PC-3 (cell line): Measurements from ENCODE around the gene NOXA1. TPM values are rescaled to one million over a fixed set of nuclear protein-coding genes. Genes with fewer than 3 reads are reported as not detected.

Experiments
- ATAC-seq: fragments of 200-7000 bp; cut with Tn5 transposase; 2 replicates; pipeline ENCODE4 v1.9.1; 2020; ENCODE audit warnings: mild to moderate bottlenecking, moderate library complexity
- BruUV-seq: library from RNA; stranded (reverse); fragments of 400-500 nt; replicated peaks from 2 replicates; lab custom pipeline; 2021; lab: Mats Ljungman, UMichigan
- CTCF ChIA-PET: fragments of 300-600 bp; sonication (Branson Sonifier 250); formaldehyde crosslinking; loops from one replicate; lab custom pipeline; 2022; ENCODE audit warnings: antibody characterized with exemption; lab: Charles Lee
- POLR2A ChIA-PET: fragments of 300-600 bp; sonication (Branson Sonifier 250); formaldehyde crosslinking; loops from one replicate; lab custom pipeline; 2022; ENCODE audit warnings: antibody characterized with exemption; ENCODE audit not compliant: unreplicated experiment; lab: Charles Lee
- DNase-seq: peaks from one replicate; pipeline ENCODE4 v3.0.0-alpha.2; 2015
- H2AFZ ChIP-seq: fragments of 300-600 bp; sonication (generic); 2 replicates; pipeline ENCODE4 v1.6.0; 2016; ENCODE audit warnings: antibody characterized with exemption, low read length
- H3F3A ChIP-seq: fragments of 300-600 bp; sonication (generic); one replicate; pipeline ENCODE4 v1.6.0; 2017; ENCODE audit warnings: antibody characterized with exemption, low read length, control low read depth, mild to moderate bottlenecking; ENCODE audit not compliant: unreplicated experiment
- H3K27ac ChIP-seq: fragments of 300-600 bp; sonication (generic); 2 replicates; pipeline ENCODE4 v1.5.1; 2016; ENCODE audit warnings: mild to moderate bottlenecking, low read length
- H3K27me3 ChIP-seq: fragments of 300-600 bp; sonication (generic); 2 replicates; pipeline ENCODE4 v1.6.1; 2016; ENCODE audit warnings: low read length, mixed read lengths
- H3K36me3 ChIP-seq: fragments of 300-600 bp; sonication (generic); 2 replicates; pipeline ENCODE4 v1.6.1; 2016; ENCODE audit warnings: low read depth, mixed run types, low read length, mixed read lengths
- H3K4me1 ChIP-seq: fragments of 300-600 bp; sonication (generic); 2 replicates; pipeline ENCODE4 v1.5.1; 2016; ENCODE audit warnings: low read length; ENCODE audit not compliant: insufficient read depth
- H3K4me2 ChIP-seq: fragments of 300-600 bp; sonication (generic); 2 replicates; pipeline ENCODE4 v1.6.0; 2016; ENCODE audit warnings: low read length
- H3K4me3 ChIP-seq: fragments of 300-600 bp; sonication (generic); 2 replicates; pipeline ENCODE4 v1.5.1; 2016; ENCODE audit warnings: mild to moderate bottlenecking, low read length, mixed read lengths
- H3K79me2 ChIP-seq: fragments of 300-600 bp; sonication (generic); 2 replicates; pipeline ENCODE4 v1.6.1; 2017; ENCODE audit warnings: low read length, mixed read lengths
- H3K9ac ChIP-seq: fragments of 300-600 bp; sonication (generic); 2 replicates; pipeline ENCODE4 v1.6.0; 2016; ENCODE audit warnings: mild to moderate bottlenecking, low read length
- H3K9me2 ChIP-seq: fragments of 300-600 bp; sonication (generic); replicated peaks from 2 replicates; pipeline ENCODE4 v1.6.1; 2016; ENCODE audit warnings: mixed run types, low read length, mixed read lengths
- H3K9me3 ChIP-seq: fragments of 300-600 bp; sonication (generic); 2 replicates; pipeline ENCODE4 v1.6.1; 2016; ENCODE audit warnings: low read length, mixed read lengths
- H4K20me1 ChIP-seq: fragments of 300-600 bp; sonication (generic); 2 replicates; pipeline ENCODE4 v1.6.1; 2016; ENCODE audit warnings: low read length, mixed read lengths
- CTCF ChIP-seq: fragments of 300-600 bp; sonication (generic); conservative IDR thresholded peaks from 2 replicates; pipeline ENCODE4 v1.5.1; 2017; ENCODE audit warnings: antibody characterized with exemption, low read depth, mild to moderate bottlenecking, low read length
- EZH2 ChIP-seq: fragments of 300-600 bp; sonication (generic); IDR thresholded peaks from one replicate; pipeline ENCODE4 v1.6.1; 2017; ENCODE audit warnings: antibody characterized with exemption, mild to moderate bottlenecking, low read length; ENCODE audit not compliant: unreplicated experiment
- EZH2phosphoT487 ChIP-seq: fragments of 300-600 bp; sonication (generic); IDR thresholded peaks from 2 replicates; pipeline ENCODE4 v1.6.1; 2018; ENCODE audit warnings: mild to moderate bottlenecking, antibody characterized with exemption, low read length, borderline replicate concordance
- intact Hi-C: fragments of 100-400 bp; cut with micrococcal nuclease; formaldehyde crosslinking; loops from 2 replicates; pipeline ENCODE4 v1.9.0; 2023
- total RNA-seq: library from RNA; depleted of rRNA; stranded (reverse); fragments of >200 nt; gene quantifications from 2 replicates; pipeline ENCODE4 v1.2.3, GENCODE V29; 2014

Gene NOXA1
- total RNA-seq, 1 experiment from 2014 or later, result 0.51 TPM

- Histone ChIP-seq H3K9ac (no peak overlapping the region), H3K79me2 (no peaks in the 10 kb centered on the region), H3K9me3 (no peaks in the 10 kb centered on the region), H2AFZ (no peak overlapping the region), H3K4me2 (no peak overlapping the region), H4K20me1 (no peaks in the 10 kb centered on the region), H3K27me3 (no peaks in the 10 kb centered on the region), H3K4me3 (no peak overlapping the region), H3K27ac (no peak overlapping the region), H3K36me3 (no peaks in the 10 kb centered on the region), H3K4me1 (no peaks in the 10 kb centered on the region), H3K9me2 (no peaks in the 10 kb centered on the region), H3F3A (no peaks in the 10 kb centered on the region)
- no peak for DNase-seq
- no TSS peak for BruUV-seq
- no peak for TF ChIP-seq EZH2
- no peak for TF ChIP-seq CTCF
- TF ChIP-seq EZH2phosphoT487, result no peak
- POLR2A ChIA-PET, result no interaction called here
- intact Hi-C loops, result no loop called here
- CTCF ChIA-PET, result no interaction called here
- no peak for ATAC-seq
Measured at GRCh38 chr9:137475666-137476065, 52.5 kb downstream of the NOXA1 start.

- no peaks in the 10 kb centered on the region for H3K27me3 ChIP-seq
Measured at GRCh38 chr9:137476856-137477255, 53.7 kb downstream of the NOXA1 start.

More at GRCh38 chr9:137476856-137477255, 53.7 kb downstream of the NOXA1 start:
- DNase-seq (no peak), ATAC-seq (no peak)
- no peaks in the 10 kb centered on the region for H4K20me1 ChIP-seq
- no peak overlapping the region for H3K4me3 ChIP-seq
- ChIA-PET POLR2A (no interaction called here), CTCF (no interaction called here)
- no peaks in the 10 kb centered on the region for H3K9me2 ChIP-seq
- TF ChIP-seq CTCF (no peak), EZH2phosphoT487 (no peak), EZH2 (no peak)
- H3K4me2 ChIP-seq, result no peak overlapping the region
- H3K27ac ChIP-seq, result no peak overlapping the region
- intact Hi-C loops, result no loop called here
- H3K36me3 ChIP-seq, result no peaks in the 10 kb centered on the region
- peaks cover 8% of the 10 kb centered on the region for H3K4me1 ChIP-seq
- no peaks in the 10 kb centered on the region for H3F3A ChIP-seq
- no peaks in the 10 kb centered on the region for H3K79me2 ChIP-seq
- no peaks in the 10 kb centered on the region for H3K9me3 ChIP-seq
- no peak overlapping the region for H2AFZ ChIP-seq
- no TSS peak for BruUV-seq
- no peak overlapping the region for H3K9ac ChIP-seq
